Hematopoietic multipotent progenitor cell treated with erythropoietin and hydrocortisone succinate and interleukin-3 and kit ligand, for 15 days (in vitro differentiated cells): ENCODE data around the gene NXF1.
"Not testable (repeated sequence)": the region's sequence is repeated elsewhere in the genome, so short reads cannot be mapped to it uniquely, and the experiment has no call there.

Experiments
- DNase-seq: peaks from one replicate; pipeline ENCODE4 v3.0.0-alpha.2; 2015; ENCODE audit warnings: low spot score

NXF1 gene

DNA sequence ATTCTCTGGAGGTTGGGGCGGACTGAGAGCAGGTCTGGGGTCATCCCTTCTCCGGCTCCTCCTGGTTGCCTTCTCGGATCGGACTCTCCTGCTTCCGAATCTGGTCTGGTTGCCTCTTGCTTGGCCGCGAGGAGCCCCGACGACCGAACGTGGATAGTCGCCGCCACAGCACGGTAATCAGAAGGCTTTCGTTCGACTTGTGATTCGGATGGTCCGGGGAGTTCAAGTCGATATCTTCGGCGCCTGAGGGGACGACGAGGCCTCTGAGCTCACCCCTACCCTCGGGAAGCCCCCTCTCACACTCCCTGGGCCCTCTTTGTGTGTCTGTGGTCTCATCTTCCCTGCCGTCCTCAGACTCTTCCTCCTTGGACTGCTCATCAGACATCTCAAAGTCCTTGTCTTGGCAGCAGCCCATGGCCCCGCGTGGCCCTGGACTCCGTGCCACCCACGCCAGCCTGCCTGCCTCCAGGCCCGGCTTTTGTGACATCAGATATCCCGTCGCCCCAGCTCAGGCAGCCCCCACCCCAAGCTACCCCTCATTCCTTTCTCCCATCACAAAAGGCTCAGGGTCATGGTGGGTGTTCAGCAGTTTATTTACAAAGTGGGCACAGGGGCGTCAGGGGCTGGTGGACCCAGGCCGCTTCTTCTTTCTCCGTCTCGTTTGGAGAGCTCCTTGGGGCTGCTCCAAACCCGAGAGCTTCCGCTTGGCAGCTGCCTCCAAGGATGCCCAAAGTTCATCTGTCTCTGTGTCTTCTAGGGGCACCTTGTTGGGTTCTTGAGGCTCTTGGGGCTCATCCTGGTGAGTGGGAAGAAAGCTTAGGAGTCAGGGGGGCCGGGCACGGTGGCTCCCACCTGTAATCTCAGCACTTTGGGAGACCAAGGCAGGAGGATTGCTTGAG lies 27.3 kb upstream of the NXF1 start, which contains the start of gene TEX54:
TEX54 (minus strand) TSS at position 506 of the 899 bp plus-strand sequence.
- no peak for DNase-seq

DNA sequence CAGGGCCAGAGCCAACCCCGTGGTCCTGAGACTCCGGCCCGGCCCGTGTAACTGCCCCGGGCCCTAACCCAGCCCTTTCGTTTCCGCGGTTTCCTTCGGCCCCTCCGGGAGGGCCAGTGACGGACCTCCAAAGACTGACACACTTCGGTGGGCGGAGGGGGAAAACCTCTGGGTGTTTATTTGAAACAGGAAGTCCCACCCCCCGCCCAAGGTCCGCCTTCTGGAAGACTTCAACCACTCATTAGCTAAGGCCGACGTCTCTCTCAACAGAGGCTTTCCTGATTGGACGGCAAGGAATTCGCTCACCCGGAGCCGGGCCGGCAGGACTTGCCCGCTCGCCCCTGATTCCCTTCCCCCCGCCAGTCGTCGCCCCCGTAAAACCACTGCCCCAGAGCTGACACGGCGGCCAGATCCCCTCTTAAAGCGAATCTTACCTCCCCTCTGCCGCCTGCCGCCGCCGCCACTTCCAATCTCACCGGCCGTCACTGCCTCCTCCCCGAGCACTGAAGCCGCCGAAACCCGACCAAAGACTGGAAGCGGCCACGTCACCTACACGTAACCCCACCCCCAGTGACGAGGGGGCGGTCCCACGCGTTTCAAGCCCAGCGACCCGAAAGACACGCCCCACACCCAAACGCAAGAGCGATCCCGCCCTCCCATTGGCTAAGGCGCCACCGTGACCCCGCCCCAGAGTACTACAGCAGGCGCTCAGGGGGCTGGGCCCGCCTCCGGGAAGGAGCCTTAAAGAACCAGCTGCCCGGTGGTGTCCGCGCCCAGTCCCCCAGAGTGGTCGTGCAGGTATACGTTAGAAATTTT lies 26.5 kb upstream of the NXF1 start, which contains the start of gene STX5:
STX5 (minus strand) TSS at position 532 of the 816 bp plus-strand sequence. CDS start 808 bp downstream, outside the sequence.
- DNase-seq = peak; percentile 100

DNA sequence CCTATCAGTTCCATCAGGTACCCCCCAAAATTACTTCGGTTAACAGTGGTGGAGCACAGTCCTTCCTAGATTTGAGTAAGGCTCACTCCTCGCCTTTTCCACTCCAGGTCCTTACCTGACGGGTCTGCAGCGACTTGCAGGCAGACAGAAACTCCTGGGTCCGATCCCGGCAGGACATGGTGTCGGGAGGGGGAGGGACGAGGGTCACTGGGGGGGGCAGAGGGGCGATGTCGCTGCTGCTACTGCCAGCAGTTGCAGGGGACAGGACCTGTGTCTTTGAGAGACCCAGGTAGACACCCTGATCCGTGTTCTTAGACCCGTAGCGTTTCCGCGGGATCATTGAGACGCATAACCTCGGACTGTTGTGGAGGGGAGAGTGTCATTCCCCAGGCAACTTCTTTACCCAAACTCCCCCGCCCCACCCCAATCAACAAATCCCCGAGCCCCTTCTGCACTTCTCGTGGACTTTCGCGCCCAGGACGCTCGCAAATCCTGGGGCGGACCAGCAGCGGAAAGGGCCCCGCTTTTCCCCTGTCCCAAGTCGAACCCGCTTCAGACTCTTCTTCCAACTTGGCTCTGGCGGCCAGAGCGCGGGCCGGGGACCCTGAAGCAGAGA lies 25.8 kb upstream of the NXF1 start:
- DNase-seq = no peak

DNA sequence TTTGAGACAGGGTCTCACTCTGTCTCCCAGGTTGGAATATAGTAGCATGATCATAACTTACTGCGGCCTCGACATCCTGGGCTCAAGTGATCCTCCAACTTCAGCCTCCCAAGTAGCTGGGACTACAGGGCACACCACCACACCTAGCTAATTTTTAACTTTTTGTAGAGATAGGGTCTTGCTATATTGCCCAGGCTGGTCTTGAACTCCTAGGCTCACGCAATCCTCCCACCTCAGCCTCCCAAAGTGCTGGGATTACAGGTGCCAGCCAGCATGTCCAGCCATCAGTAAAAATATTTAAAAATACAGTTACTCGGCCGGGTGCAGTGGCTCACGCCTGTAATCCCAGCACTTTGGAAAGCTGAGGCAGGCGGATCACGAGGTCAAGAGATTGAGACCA lies 22.9 kb upstream of the NXF1 start:
- not testable (repeated sequence) for DNase-seq

DNA sequence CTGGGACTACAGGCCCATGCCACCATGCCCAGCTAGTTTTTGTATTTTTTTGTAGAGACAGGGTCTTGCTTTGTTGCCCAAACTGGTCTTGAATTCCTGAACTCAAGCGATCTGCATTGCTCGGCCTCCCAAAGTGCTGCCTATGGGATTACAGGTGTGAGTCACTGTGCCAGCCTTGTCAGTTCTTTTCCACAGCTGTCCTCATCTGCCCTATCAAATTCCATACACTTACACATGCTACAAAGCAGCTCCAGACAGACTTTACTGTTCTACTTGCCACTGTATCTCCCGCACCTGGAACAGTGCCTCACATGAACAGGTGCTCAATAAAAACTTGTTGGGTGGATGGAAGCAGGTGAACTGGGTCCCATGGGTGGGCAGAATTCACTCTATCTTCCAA lies 18.4 kb upstream of the NXF1 start:
- no peak for DNase-seq

DNA sequence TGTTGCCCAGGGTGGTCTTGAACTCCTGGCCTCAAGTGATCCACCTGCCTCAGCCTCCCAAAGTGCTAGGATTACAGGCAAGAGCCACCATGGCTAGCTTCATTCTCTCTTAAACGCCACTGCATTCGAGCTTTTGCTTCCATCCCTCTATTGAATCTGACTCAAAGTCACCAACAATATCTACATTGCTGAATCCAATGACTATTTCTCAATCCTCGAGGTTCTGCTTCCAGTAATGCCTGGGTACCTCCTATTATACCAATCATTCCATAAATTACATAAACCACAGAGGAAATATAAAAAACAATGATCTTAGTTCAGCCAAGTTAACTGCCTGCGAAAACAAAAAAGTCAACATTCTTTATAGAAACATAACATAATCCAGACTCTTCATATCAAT lies 11.9 kb upstream of the NXF1 start:
- no peak for DNase-seq

DNA sequence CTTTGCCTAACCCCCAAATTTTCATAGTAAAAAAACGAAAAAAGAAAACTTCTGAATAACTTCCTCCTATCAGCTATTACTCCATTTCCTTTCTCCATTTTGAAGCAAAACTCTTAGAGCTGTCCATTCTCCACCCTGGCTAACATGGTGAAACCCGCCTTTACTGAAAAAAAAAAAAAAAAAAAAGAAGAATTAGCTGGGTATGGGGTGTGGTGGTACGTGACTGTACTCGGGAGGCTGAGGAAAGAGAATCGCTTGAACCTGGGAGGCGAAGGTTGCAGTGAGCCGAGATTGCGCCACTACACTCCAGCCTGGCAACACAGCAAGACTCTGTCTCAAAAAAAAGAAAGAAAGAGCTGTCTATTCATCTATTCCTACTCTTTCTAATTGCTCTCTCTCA lies 11.3 kb upstream of the NXF1 start:
- no peak for DNase-seq

DNA sequence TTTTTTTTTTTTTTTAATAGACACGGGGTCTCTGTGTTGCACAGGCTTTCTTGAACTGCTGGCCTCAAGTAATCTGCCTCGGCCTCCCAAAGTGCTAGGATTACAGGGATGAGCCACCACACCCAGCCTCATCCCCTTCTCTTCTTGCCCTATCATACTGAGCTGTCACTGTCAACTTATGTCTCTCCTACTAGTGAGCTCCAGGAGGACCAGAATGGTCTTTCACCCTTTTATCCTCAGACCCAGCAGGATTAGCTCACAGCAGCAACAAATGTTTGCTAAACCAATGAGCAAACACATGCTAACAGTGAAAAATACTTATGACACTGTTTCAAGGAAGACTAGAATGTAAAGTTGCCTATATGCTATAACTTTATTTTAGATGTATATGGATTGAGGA lies 6.4 kb upstream of the NXF1 start:
- no peak for DNase-seq

DNA sequence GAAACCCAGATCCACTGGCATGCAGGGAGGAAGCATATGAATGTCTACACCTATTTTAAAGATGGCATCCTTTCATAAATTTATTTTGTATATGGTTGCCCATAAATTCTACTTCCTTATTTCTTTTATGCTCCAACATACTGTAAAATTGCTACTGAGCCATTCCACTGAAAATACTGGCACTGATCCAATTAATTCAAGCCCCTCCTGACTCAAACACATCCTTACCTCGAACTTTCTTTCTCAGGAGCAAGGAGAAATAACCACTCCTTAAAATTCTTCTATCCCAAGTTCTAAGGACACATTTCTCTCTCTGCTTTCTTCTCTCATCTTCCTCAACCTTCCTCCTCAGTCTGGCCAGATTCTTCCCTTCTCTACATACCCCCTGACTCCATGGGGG lies 5.5 kb upstream of the NXF1 start:
- DNase-seq = no peak

DNA sequence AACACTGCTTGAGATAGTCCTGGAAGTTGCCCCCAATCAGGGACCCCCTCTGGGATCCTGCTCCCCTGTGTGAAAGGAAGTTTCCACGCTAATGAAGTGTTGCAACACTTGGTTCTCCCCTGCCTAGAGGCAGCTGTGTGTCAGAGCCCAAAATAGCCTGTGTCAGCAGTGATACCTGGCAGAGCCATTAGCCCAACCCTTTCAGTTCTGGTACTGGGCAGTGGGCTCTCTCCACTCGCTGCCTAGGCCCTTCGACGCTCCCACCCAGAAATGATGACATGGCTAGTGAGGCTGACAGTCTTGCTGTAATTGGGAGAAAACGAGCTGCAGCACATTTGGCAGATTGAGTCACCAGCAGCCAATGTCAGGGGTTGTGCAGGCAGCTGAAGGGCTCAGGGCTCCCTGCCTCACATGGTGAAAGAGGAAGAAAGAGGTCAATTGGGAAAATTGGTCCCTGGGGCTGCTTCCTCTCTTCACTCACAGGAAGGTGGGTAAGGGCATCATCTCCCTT lies 1.4 kb upstream of the NXF1 start:
- no peak for DNase-seq

DNA sequence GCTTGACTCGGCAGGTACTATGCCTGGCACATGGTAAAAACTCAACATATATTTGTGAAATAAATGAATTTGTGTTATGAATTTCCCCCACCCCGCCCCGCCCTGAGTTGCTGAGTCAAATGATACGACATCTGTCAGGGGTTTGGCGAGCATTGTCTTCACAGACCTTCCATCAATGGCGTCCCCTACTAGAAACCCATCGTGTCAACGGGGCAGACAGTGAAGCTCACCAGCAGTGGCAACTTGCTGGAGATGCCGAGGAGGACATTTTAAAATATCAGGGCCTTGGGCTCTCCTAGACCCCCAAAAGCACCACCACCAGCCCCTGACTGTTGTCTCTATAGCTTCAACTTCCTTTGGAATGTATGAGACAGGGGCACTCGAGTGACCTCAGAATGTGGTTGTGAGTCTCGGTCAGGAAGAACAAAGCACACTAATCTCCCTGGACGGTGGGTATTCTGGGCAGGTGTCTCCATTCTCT lies 761 bp upstream of the NXF1 start:
- no peak for DNase-seq

DNA sequence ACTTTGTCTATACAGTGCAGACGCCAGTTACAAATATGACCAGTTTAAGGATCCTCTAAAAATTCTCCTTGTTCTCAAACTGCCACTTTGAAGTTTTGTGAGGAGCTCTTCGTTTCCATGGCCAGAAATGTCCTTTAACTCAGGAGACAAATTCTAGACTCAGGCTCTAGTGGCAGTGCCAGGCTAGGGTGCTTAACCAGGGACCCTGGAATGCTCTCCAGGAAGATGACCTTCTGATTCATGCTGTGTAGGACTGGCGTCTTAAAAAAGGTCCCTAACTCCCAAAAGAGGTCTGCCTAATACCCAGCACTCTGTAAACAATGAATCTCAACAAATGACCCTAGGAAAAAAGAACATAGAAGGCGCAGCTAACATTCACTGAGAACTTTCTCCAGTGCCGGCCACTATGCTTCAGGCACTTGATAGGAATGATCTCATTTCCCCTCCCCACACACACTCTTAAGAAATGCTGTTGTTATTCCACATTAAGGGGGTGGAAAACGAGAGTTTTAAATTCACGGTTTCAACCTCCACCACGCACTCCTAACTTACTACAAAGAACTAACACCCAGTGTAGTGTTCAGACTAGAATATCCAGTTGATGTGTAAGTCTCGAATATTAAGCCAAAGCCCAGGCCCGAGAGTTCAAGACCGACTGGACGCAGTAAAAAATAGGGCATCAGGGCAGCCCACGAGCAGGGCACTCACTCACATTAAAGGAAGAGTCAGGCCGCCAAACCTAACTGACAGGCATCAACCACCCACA lies 747 bp downstream of the NXF1 start:
- peak; percentile 20 for DNase-seq

DNA sequence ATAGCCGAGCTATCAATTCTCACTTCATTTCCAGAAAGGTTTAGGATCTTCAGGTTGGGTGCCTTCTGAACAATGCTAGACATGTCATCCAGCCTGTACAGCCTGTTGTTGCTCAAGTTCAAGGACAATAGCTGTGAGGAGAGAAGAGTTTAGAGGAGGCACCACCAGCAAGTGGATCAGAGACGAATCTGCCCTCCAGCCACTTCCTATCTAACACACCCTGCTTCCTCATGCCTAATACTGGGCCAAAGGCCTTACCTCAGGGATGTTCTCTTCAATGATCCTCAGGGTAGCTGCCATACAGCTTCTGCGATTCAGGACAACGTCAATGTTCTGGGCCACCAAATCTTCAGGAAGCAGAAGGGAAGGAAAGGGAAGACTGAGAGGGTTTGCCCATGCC lies 4.2 kb downstream of the NXF1 start:
- DNase-seq = no peak

DNA sequence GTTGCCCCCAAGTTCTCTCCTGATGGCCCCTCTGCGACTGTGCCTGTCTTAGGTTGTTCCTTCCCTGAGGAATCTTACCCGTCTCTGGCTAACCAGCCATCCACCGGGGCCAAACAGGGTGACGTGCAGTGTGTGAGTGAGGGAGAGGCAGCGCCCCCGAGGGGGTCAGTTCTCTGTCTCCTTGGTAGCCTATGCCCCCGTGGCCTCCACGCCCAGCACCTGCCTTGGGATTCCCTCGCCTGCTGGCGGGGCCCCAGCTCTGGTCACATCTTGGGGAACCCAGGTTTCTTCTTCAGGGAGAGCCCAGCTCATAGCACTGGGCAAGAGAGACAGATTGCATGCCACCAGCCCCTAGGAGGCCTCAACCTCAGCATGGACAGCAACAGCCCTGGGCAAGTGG lies 5.8 kb downstream of the NXF1 start:
- no peak for DNase-seq

DNA sequence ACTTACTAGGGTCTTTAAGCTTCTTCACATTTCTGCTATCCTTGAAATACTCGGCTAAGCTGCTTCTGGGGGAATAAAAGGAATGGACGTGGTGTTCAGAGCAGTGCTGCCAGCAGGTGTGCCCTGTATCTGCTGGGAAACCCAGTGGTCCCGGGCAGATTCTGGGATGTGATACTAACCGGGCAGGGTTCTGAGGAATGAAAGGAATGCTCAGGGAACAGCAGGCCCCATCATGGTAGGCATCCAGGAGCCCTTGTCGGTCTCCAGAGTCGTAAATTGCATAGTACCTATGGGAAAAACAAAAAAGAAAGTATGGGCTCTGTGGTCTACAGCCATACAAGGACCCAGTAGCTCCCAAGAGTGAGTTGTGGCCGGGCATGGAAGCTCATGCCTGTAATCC lies 9.0 kb downstream of the NXF1 start:
- no peak for DNase-seq

DNA sequence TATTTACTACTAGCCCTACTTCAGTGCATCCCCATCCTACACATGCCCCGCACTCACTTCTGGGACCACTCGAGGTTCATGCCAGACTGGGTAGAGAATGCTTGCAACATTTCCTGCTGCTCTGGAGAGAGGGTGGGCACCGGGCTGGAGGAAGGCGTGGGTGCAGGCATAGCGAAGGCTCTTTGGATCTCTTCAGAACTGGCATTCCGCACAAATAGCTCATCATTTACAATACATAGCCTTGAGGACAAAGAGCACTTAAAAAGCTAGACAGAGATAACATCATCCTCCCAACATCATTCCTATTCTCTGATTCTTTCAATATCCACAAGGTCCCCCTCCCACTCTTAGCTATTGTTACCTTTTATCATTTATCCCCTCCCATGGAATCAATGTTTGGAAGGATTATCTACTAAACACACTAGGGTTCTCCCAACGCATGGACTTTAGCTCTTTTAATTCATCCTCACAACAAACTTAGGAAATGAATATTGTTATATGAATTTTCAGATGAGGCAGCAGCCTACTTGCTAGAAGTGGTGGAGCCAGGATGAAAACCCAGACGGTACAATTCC lies 11.0 kb downstream of the NXF1 start:
- no peak for DNase-seq

DNA sequence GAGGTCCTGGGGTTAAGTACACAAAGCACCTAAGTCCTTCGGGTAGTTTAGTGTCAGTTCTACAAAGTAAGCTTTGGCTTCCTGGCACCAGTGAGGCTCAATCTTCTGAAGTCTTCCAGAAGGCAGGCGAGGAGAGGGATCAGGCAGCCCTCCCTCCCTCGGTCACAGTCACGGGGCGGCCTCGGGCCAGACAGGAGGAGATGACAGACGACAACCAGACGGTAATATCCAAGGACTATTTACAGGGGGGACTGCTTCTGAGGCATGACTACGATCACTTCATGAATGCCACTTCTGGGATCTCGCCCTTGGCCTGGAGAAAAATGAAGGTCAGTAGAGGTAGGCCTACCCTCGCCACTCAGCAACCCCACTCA lies 13.1 kb downstream of the NXF1 start:
- DNase-seq = no peak

DNA sequence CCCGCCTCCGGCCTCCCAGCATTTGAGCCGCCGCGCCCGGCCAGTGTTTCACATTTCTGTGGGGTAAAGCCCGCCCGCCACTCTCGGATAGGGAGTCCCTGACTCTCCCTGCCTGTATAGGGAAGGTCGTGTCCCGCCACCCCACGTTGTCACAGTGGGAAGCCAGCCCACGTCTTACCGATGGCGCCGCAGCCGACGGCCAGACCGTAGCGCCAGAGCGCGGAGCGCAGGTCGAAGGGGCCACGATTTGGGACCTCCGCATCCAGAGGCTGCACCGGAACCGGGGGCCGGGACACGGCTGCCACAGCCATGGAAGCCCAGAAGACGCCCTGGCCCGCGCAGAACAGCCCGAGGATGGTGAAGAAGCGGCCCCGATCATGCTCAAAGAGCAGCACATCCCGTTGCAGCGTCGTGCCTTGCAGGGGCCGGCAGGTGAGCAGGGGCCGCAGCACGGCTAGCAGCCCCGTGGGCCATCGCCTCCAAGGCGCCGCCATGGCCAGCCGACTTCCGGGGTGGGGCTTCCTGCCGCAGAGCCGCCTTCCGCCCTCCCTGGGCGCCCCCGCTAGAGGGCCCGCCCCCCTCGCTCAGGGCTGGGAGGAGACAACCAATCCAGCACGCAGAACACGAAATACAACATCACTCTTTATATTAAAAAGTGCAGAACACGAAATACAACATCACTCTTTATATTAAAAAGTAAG lies 13.6 kb downstream of the NXF1 start, which contains the start of gene TMEM223:
TMEM223 (minus strand) TSS at position 506 of the 701 bp plus-strand sequence; CDS start at position 494, 12 bp downstream.
- peak; percentile 90 for DNase-seq

DNA sequence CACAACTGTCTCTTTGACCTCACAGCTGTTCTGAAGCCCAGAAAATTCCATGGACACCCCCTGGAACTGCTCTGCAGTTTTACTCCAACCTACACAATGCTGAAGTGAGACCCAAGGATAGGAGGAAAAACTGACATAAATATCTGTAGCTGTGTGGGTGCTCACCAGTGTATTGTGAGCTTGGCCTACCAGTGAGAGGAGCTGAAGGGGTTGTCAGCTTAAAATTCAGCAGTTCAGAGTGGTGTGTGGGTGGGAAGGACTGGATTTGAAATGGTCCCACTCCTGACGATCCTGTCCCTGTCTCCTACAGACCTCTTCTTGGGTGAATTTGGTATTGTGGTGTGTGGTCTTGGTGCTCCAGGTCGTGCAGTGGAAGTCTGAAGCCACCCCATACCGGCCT lies 15.7 kb downstream of the NXF1 start:
- DNase-seq = no peak

DNA sequence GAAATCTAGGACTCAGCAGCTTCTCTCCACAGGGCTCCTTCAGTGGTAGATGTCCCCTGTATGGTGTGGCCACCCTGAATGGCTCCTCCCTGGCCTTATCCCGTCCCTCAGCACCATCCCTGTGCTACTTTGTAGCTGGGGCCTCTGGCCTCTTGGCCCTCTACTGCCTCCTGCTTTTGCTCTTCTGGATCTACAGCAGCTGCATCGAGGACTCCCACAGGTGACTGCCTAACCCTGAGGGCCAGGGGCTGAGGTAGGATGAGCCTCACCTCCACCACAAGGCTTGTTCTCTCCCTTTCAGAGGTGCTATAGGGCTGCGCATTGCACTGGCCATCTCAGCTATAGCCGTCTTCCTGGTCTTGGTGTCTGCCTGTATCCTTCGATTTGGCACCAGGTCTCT lies 16.2 kb downstream of the NXF1 start:
- DNase-seq = no peak
